T47D (cell line): ENCODE results near the gene PPP2R3B.

Experiments used
- DNase-seq, 2 experiments: peaks; one replicate each; pipeline versions ENCODE4 v3.0.0 to v3.0.0-alpha.2; 2011 to 2012; ENCODE audit warnings: low read depth in 1 of 2, low spot score in 1 of 2
- JUND ChIP-seq: IDR thresholded peaks from 2 replicates; pipeline ENCODE4 v1.6.1; 2012; ENCODE audit warnings: low read depth
- in situ Hi-C: cut with HindIII; loops from 2 replicates; pipeline ENCODE4 v1.10.0; 2016; ENCODE audit warnings: low sequenced_read_pairs, low pct_unique_long_range_greater_than_20kb

PPP2R3B gene

GRCh38 chrX:290476-291166 is 96.1 kb downstream of the PPP2R3B start:
- DNase-seq, result no peak
- no peak for TF ChIP-seq JUND
- in situ Hi-C loops, result no loop called here

DNA sequence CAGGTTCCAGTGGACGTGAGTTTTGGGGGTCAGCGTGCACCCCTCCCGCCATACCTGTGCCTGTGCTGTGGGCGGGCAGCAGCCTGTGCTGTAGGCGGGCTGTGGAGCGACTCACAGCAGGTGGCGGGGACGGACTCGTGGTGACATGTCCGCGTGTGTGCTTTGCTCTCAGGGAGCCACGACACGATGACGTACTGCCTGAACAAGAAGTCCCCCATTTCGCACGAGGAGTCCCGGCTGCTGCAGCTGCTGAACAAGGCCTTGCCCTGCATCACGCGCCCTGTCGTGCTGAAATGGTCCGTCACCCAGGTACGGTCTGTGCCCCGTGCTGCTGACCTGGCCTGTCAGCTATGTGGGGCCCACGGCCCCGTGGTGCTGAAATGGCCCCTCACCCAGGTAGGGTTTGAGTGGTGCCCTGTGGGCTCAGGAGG is 98.1 kb downstream of the PPP2R3B start:
- DNase-seq, result no peak
- in situ Hi-C loops, result no loop called here
- TF ChIP-seq JUND, result no peak

DNA sequence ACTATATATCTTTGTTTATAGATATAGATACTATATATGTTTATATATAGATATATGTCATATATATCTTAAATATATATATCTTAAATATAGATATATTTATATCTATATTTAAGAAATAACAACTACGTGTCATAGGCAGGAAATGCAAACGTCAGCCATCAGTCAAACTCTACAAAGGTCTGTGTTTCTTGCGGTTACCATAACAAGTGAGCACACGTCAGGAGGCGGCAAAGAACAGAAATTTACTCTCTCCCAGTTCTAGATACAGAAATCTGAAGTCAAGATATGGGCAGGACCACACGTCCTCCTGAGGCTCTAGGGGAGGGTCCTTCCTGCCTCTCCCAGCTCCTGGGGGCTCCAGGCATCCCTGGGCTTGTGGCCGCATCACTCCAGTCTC is 99.0 kb downstream of the PPP2R3B start:
- in situ Hi-C loops, result no loop called here
- no peak for TF ChIP-seq JUND
- DNase-seq, result no peak

GRCh38 chrX:285076-285677 is 101.5 kb downstream of the PPP2R3B start:
- no peak for TF ChIP-seq JUND
- in situ Hi-C loops, result no loop called here
- no peak for DNase-seq
